Measurements from ENCODE around the gene PAPPA2. TPM values are rescaled to one million over a fixed set of nuclear protein-coding genes. Genes with fewer than 3 reads are reported as not detected.

The PAPPA2 gene
- total and polyA plus RNA-seq, 2 of the 8 experiments (the other 6 are each of a cell fraction or from before 2014, with no cell fraction given), result 0.08 to 0.88 TPM

- Histone ChIP-seq H3K18ac (ENCODE audit: extremely low read depth, low read length) (no peak overlapping the region), H3K79me2 (ENCODE audit: control insufficient read depth in 1 of 2, insufficient read depth in 2 of 2, low read length in 2 of 2) (no peaks in the 10 kb centered on the region), H2BK12ac (ENCODE audit: low read depth, low read length) (no peak overlapping the region), H4K5ac (ENCODE audit: insufficient read length, low read depth, low read length) (no peak overlapping the region), H2BK20ac (ENCODE audit: low read length) (no peak overlapping the region), H2AK5ac (ENCODE audit: low read depth, low read length) (no peak overlapping the region), H3K4ac (replicated peaks; ENCODE audit: insufficient read length, low read depth, low read length) (no peak overlapping the region), H3K4me3 (ENCODE audit: extremely low read depth in 1 of 4, insufficient read depth in 2 of 4, low read depth in 3 of 4, low read length in 4 of 4) (peak overlapping the region; percentile 23 to 59 (median 43); a peak in 7 of 8 replicates), H4K8ac (ENCODE audit: extremely low read depth, insufficient read depth, low read length) (no peak overlapping the region), H3K9me3 (ENCODE audit: insufficient read depth in 2 of 2, low read depth in 1 of 2, low read length in 1 of 2) (no peaks in the 10 kb centered on the region), H3K27me3 (replicated peaks in 1 of 4; ENCODE audit: control insufficient read depth in 3 of 4, extremely low read depth in 1 of 4, insufficient read depth in 3 of 4, low read length in 3 of 4) (no peaks in the 10 kb centered on the region), H4K20me1 (replicated peaks in 1 of 2; ENCODE audit: control insufficient read depth in 1 of 2, insufficient read depth in 2 of 2, low read length in 2 of 2) (no peaks in the 10 kb centered on the region), H4K91ac (replicated peaks; ENCODE audit: insufficient read length, low read length) (no peak overlapping the region), H2BK120ac (replicated peaks; ENCODE audit: low read depth, low read length) (no peak overlapping the region), H3K23ac (ENCODE audit: insufficient read length) (no peak overlapping the region), H2BK5ac (ENCODE audit: low read depth, low read length) (no peak overlapping the region), H3K56ac (replicated peaks; ENCODE audit: insufficient read length, low read depth, low read length) (no peak overlapping the region), H3K14ac (ENCODE audit: insufficient read length) (no peak overlapping the region), H3K4me1 (replicated peaks in 1 of 4; ENCODE audit: control insufficient read depth in 3 of 4, insufficient read depth in 4 of 4, low read length in 3 of 4) (peaks cover 3 to 16% (median 8%) of the 10 kb centered on the region in 4 experiments; a peak in 5 of 7 replicates), H3K9ac (replicated peaks in 1 of 4; ENCODE audit: extremely low read depth in 1 of 4, low read depth in 3 of 4, low read length in 3 of 4) (no peak overlapping the region; a peak in 1 of 7 replicates), H3K4me2 (ENCODE audit: insufficient read depth in 1 of 2, low read depth in 2 of 2, low read length in 2 of 2) (peak overlapping the region; percentile 57 to 92), H3K23me2 (ENCODE audit: low read depth, low read length) (peaks cover 7% of the 10 kb centered on the region; the same call in 1 of the 2 replicates), H3K79me1 (ENCODE audit: low read depth, low read length) (no peaks in the 10 kb centered on the region), H3K27ac (ENCODE audit: low read depth, low read length) (no peak overlapping the region), H2AFZ (ENCODE audit: low read length) (peak overlapping the region; percentile 68), H2BK15ac (ENCODE audit: low read length) (no peak overlapping the region), H3K36me3 (ENCODE audit: control insufficient read depth in 2 of 4, insufficient read depth in 4 of 4, low read length in 3 of 4) (no peaks in the 10 kb centered on the region)
- 14% methylated on average over 10 of the region's 10 CpGs; no CpG with 5 or more reads in 1 of the 2 experiments for WGBS, 2 experiments (ENCODE audit: extremely low coverage in 1 of 2, insufficient coverage in 1 of 2, insufficient read length in 1 of 2, insufficient replicate concordance in 2 of 2, low coverage in 1 of 2, low lambda C conversion rate in 2 of 2, missing lambda C conversion rate in 1 of 2)
- ChIA-PET POLR2A (ENCODE audit: partially characterized antibody) (interaction anchor here (0.6 kb wide), 1 partner anchor 189 kb away, joined by 3 read pairs; no protein-coding TSS in a partner anchor), CTCF (ENCODE audit: partially characterized antibody) (interaction anchor here (0.6 to 2.3 kb wide), 5 partner anchors 9 to 903 kb away, joined by 3 to 9 read pairs (median 5); no protein-coding TSS in a partner anchor)
- FAIRE-seq (no peak), DNase-seq (ENCODE audit: low read depth in 1 of 2, low spot score in 2 of 2) (no peak)
- 0 out of 2 replicates have a peak, but pooled peaks have one; percentile 17 for TF ChIP-seq EGR1 (IDR thresholded peaks at IDR 0.05; ENCODE audit: borderline replicate concordance, low read depth, low read length)
- TF ChIP-seq ASH2L (IDR thresholded peaks at IDR 0.05; ENCODE audit: low read length), result peak; percentile 85
- TF ChIP-seq CEBPB (IDR thresholded peaks at IDR 0.05; ENCODE audit: low read depth, low read length), result no peak
- TF ChIP-seq KDM1A (IDR thresholded peaks at IDR 0.05; ENCODE audit: borderline replicate concordance, low read length), result peak; percentile 36; the same call in 1 of the 2 replicates
These were observed 89.4 kb downstream of the PAPPA2 start for GRCh38 chr1:176552217-176552991.
